Keratinocyte (primary cell): ENCODE results near the gene ZNF784. TPM values are rescaled to one million over a fixed set of nuclear protein-coding genes. Genes with fewer than 3 reads are reported as not detected.

Experiments
- DNase-seq: peaks from one replicate; pipeline ENCODE4 v3.0.0-alpha.2; 2011; ENCODE audit warnings: low read depth, missing footprints, low spot score
- FAIRE-seq: peaks from 2 replicates; lab custom pipeline; 2011; peaks lifted over from hg19 to GRCh38; lab: Jason Lieb, UNC
- H2AFZ ChIP-seq: 2 replicates; pipeline ENCODE4 v1.6.0; 2012; ENCODE audit warnings: low read length, control low read depth, inconsistent platforms; ENCODE audit not compliant: control insufficient read depth
- H3K27ac ChIP-seq: 2 replicates; pipeline ENCODE4 v1.5.1; 2011; ENCODE audit warnings: low read length; ENCODE audit not compliant: control insufficient read depth, insufficient read depth
- H3K27me3 ChIP-seq: 3 replicates; pipeline ENCODE4 v1.6.0; 2011; ENCODE audit warnings: low read length; ENCODE audit not compliant: control insufficient read depth, insufficient read depth; ENCODE audit errors: extremely low read depth
- H3K36me3 ChIP-seq, 2 experiments: 2 replicates in 1 of 2; 3 replicates in 1 of 2; pipeline ENCODE4 v1.5.1; 2011; ENCODE audit warnings: low read length in 2 of 2, mild to moderate bottlenecking in 1 of 2; ENCODE audit not compliant: control insufficient read depth in 2 of 2, insufficient read depth in 2 of 2; ENCODE audit errors: extremely low read depth in 1 of 2
- H3K4me1 ChIP-seq: 3 replicates; pipeline ENCODE4 v1.5.1; 2011; ENCODE audit warnings: low read length; ENCODE audit not compliant: control insufficient read depth, insufficient read depth; ENCODE audit errors: extremely low read depth
- H3K4me2 ChIP-seq: 3 replicates; pipeline ENCODE4 v1.6.0; 2011; ENCODE audit warnings: low read depth, low read length; ENCODE audit not compliant: control insufficient read depth, insufficient read depth; ENCODE audit errors: extremely low read depth
- H3K4me3 ChIP-seq, 3 experiments: fragments of 200-600 bp in 1 of 3; sonication (generic) in 1 of 3; 2 replicates in 2 of 3; 3 replicates in 1 of 3; pipeline ENCODE4 v1.5.1; 2011 to 2016; ENCODE audit warnings: low read length in 3 of 3, mild to moderate bottlenecking in 3 of 3, control low read depth in 2 of 3, inconsistent platforms in 1 of 3, low read depth in 1 of 3, mixed read lengths in 1 of 3, mixed run types in 1 of 3, moderate library complexity in 1 of 3; ENCODE audit not compliant: control insufficient read depth in 2 of 3, insufficient read depth in 2 of 3; ENCODE audit errors: extremely low read depth in 1 of 3
- H3K79me2 ChIP-seq: 2 replicates; pipeline ENCODE4 v1.6.0; 2012; ENCODE audit warnings: low read length; ENCODE audit not compliant: control insufficient read depth, insufficient read depth
- H3K9ac ChIP-seq: 3 replicates; pipeline ENCODE4 v1.6.0; 2011; ENCODE audit warnings: low read length; ENCODE audit not compliant: control insufficient read depth, insufficient read depth; ENCODE audit errors: extremely low read depth
- H3K9me1 ChIP-seq: 3 replicates; pipeline ENCODE4 v1.6.0; 2011; ENCODE audit warnings: low read length; ENCODE audit not compliant: control insufficient read depth, insufficient read depth; ENCODE audit errors: extremely low read depth
- H3K9me3 ChIP-seq: 2 replicates; pipeline ENCODE4 v1.5.1; 2012; ENCODE audit warnings: low read depth, low read length; ENCODE audit not compliant: control insufficient read depth
- H4K20me1 ChIP-seq: 3 replicates; pipeline ENCODE4 v1.6.0; 2011; ENCODE audit warnings: low read length; ENCODE audit not compliant: control insufficient read depth, insufficient read depth; ENCODE audit errors: extremely low read depth
- EZH2 ChIP-seq: IDR thresholded peaks from one replicate; pipeline ENCODE4 v1.6.1; 2012; ENCODE audit warnings: inconsistent platforms, mild to moderate bottlenecking, low read length, moderate library complexity
- dilution Hi-C: fragments of 300-500 bp; cut with MboI; formaldehyde crosslinking; loops from one replicate; pipeline ENCODE4 v1.7.0; 2020; ENCODE audit warnings: low sequenced_read_pairs; ENCODE audit not compliant: extremely low pct_ligation_motif_present
- polyA plus RNA-seq, 5 experiments: library from polyadenylated mRNA; depleted of rRNA in 3 of 5; stranded (reverse) in 3 of 5; stranded (forward) in 1 of 5; unstranded in 1 of 5; fragments of >200 nt; gene quantifications; 1 replicate in 1 of 5; 2 replicates in 3 of 5; 3 replicates in 1 of 5; pipeline versions ENCODE4 v1.2.1 to v1.2.3, GENCODE V29; 2011 to 2012; ENCODE audit warnings: missing spikeins in 2 of 5, low read depth in 1 of 5, low replicate concordance in 1 of 5
- TF ChIP-seq, protein P1 (sequence below), 3 experiments: IDR thresholded peaks in 1 of 3; conservative IDR thresholded peaks in 1 of 3; optimal IDR thresholded peaks in 1 of 3; 2 replicates in 2 of 3; 3 replicates in 1 of 3; pipeline versions ENCODE3 to v1.5.1; 2011; ENCODE audit warnings: low read length in 3 of 3, mild to moderate bottlenecking in 3 of 3, moderate library complexity in 2 of 3, control low read depth in 1 of 3, inconsistent platforms in 1 of 3; ENCODE audit not compliant: insufficient read depth in 2 of 3; ENCODE audit errors: extremely low read depth in 1 of 3

Gene ZNF784
- polyA plus RNA-seq, 1 donor (not counting 4 experiments of a cell fraction or from before 2014, with no cell fraction given), result 2.1 TPM

DNA sequence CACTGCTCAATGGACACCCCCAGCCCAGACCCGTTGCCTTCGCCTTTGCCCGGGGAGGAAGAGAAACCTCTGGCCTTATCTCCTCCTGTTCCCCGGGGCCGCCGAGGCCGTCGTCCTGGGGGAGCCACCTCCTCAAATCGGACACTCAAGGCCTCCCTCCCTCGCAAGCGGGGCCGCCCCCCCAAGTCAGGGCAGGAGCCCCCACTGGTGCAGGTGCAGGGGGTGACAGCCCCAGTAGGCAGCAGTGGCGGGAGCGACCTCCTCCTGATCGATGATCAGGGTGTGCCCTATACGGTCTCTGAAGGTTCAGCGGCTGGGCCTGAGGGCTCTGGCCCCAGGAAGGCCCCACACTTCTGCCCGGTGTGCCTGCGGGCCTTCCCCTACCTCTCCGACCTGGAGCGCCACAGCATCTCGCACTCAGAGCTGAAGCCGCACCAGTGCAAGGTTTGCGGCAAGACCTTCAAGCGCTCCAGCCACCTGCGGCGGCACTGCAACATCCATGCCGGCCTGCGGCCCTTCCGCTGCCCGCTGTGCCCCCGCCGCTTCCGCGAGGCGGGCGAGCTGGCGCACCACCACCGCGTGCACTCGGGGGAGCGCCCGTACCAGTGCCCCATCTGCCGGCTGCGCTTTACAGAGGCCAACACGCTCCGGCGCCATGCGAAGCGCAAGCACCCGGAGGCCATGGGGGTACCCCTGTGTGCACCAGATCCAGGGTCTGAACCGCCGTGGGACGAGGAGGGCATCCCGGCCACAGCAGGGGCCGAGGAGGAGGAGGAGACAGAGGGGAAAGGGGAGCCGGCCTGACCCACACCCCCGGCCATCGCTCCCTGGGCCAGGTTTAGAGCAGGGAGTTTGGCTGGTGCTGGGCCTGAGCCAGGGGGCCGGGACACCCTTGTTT lies 22.0 kb downstream of the ZNF784 start:
- TF ChIP-seq, protein P1, sequence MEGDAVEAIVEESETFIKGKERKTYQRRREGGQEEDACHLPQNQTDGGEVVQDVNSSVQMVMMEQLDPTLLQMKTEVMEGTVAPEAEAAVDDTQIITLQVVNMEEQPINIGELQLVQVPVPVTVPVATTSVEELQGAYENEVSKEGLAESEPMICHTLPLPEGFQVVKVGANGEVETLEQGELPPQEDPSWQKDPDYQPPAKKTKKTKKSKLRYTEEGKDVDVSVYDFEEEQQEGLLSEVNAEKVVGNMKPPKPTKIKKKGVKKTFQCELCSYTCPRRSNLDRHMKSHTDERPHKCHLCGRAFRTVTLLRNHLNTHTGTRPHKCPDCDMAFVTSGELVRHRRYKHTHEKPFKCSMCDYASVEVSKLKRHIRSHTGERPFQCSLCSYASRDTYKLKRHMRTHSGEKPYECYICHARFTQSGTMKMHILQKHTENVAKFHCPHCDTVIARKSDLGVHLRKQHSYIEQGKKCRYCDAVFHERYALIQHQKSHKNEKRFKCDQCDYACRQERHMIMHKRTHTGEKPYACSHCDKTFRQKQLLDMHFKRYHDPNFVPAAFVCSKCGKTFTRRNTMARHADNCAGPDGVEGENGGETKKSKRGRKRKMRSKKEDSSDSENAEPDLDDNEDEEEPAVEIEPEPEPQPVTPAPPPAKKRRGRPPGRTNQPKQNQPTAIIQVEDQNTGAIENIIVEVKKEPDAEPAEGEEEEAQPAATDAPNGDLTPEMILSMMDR (optimal IDR thresholded peaks at IDR 0.05 in 1 of 3, IDR thresholded peaks at IDR 0.05 in 1 of 3, conservative IDR thresholded peaks at IDR 0.05 in 1 of 3; ENCODE audit: extremely low read depth in 1 of 3, insufficient read depth in 2 of 3, low read length in 3 of 3), result no peak
- TF ChIP-seq EZH2, result no peak
- H3K9me1 ChIP-seq, result no peaks in the 10 kb centered on the region

DNA sequence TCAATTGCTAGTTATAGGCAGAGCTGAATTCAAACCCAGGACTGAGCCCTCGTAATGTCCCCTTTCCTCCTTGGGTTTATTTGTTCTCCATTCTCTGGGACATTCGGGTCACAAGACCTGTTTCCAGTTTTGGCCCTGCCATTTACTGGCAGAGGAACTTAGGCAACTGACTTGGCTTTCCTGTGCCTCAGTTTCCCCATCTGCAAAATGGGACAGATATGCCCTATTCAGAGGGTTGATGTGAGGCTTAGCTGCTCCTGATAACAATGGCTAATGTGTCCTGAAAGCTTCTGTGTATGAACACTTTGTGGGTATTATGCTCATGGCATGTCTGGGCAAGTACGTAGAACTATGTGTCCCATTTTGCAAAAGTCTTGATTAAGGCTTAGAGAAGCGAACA lies 23.3 kb downstream of the ZNF784 start:
- dilution Hi-C loops, result no loop called here
- peak overlapping the region; percentile 39 for H2AFZ ChIP-seq

More for the DNA sequence above, 22.0 kb downstream of the ZNF784 start:
- Histone ChIP-seq H4K20me1 (no peaks in the 10 kb centered on the region), H3K79me2 (peaks cover 13% of the 10 kb centered on the region), H3K4me1 (peaks cover 23% of the 10 kb centered on the region), H3K4me3 (no peak overlapping the region), H3K36me3 (peaks cover 6 to 7% of the 10 kb centered on the region in 2 experiments), H3K27me3 (no peaks in the 10 kb centered on the region), H3K27ac (peak overlapping the region; percentile 64), H2AFZ (no peak overlapping the region), H3K9ac (no peak overlapping the region), H3K4me2 (no peak overlapping the region), H3K9me3 (no peaks in the 10 kb centered on the region)
- FAIRE-seq (no peak), DNase-seq (no peak)
- dilution Hi-C loops, result no loop called here

More for the DNA sequence above, 23.3 kb downstream of the ZNF784 start:
- TF ChIP-seq, protein P1 (optimal IDR thresholded peaks at IDR 0.05 in 1 of 3, IDR thresholded peaks at IDR 0.05 in 1 of 3, conservative IDR thresholded peaks at IDR 0.05 in 1 of 3; ENCODE audit: extremely low read depth in 1 of 3, insufficient read depth in 2 of 3, low read length in 3 of 3), result no peak
- TF ChIP-seq EZH2, result no peak
- DNase-seq, result no peak
- H3K4me3 ChIP-seq, result peak overlapping the region; percentile 57 to 72 (median 60)
- peaks cover 15% of the 10 kb centered on the region for H3K4me1 ChIP-seq
- peak; percentile 90 for FAIRE-seq
- H4K20me1 ChIP-seq, result no peaks in the 10 kb centered on the region
- H3K4me2 ChIP-seq, result peak overlapping the region; percentile 85
- peak overlapping the region; percentile 64 for H3K27ac ChIP-seq
- H3K9me1 ChIP-seq, result no peaks in the 10 kb centered on the region
- H3K79me2 ChIP-seq, result peaks cover 2% of the 10 kb centered on the region
- no peaks in the 10 kb centered on the region for H3K27me3 ChIP-seq
- H3K9me3 ChIP-seq, result no peaks in the 10 kb centered on the region
- H3K36me3 ChIP-seq, result peaks cover 5 to 6% of the 10 kb centered on the region in 2 experiments
- H3K9ac ChIP-seq, result peak overlapping the region; percentile 95
